GM23248 (cell line): ENCODE results near the gene DGKA.

ENCODE experiments used
- EZH2 ChIP-seq: fragments of 200-600 bp; sonication (generic); IDR thresholded peaks from 2 replicates; pipeline ENCODE4 v1.6.1; 2018; ENCODE audit warnings: antibody characterized with exemption, mild to moderate bottlenecking; ENCODE audit not compliant: insufficient read depth, poor library complexity, severe bottlenecking
- EZH2phosphoT487 ChIP-seq: fragments of 200-600 bp; sonication (generic); IDR thresholded peaks from 2 replicates; pipeline ENCODE4 v1.6.1; 2018; ENCODE audit warnings: antibody characterized with exemption, moderate library complexity, mild to moderate bottlenecking, low read depth; ENCODE audit not compliant: insufficient read depth

DNA sequence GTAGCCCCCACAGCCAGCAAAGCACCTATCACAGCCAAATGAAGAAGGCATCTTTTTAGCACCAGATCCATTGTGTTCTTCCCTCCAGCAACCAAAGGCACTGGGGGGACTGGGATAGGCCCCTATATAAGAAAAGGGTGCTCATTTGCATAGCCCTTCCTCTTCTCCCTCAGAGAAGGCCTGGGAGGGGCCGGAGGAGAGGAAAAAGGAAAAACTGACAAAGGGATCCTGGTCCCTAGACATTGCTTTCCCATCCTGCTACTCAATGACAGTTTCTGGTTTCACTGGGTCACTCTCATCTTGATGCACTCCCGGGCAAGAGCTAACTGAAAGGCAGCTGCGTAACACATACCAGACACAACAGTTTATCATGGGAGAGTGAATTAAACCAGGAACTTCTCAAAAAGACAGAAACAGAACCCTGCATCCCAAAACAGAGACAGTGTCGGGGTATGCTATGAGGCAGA, 35.0 kb downstream of the DGKA start, which contains the start of gene PMEL:
- TF ChIP-seq EZH2 (no peak), EZH2phosphoT487 (no peak)
